Neural cell (in vitro differentiated cells): ENCODE results near the gene CTSF. TPM values are rescaled to one million over a fixed set of nuclear protein-coding genes. Genes with fewer than 3 reads are reported as not detected.
"Not testable (repeated sequence)": the region's sequence is repeated elsewhere in the genome, so short reads cannot be mapped to it uniquely, and the experiment has no call there.

ENCODE experiments used
- H2AFZ ChIP-seq: fragments of 200-600, 300-800 bp; sonication (generic), shearing (Covaris generic); 2 replicates; pipeline ENCODE4 v1.6.0; 2014; ENCODE audit warnings: low read depth, mild to moderate bottlenecking, antibody characterized with exemption, low read length, moderate library complexity
- H3F3A ChIP-seq: fragments of 200-600 bp; shearing (Covaris generic); 2 replicates; pipeline ENCODE4 v1.6.1; 2016; ENCODE audit warnings: mild to moderate bottlenecking, moderate library complexity, mixed read lengths, antibody characterized with exemption, low read length; ENCODE audit not compliant: insufficient read depth, poor library complexity, severe bottlenecking
- H3K27ac ChIP-seq: fragments of 200-600, 300-800 bp; sonication (generic), shearing (Covaris generic); 2 replicates; pipeline ENCODE4 v1.5.1; 2014; ENCODE audit warnings: mild to moderate bottlenecking, low read length, moderate library complexity
- H3K27me3 ChIP-seq: fragments of 300-800, 200-600 bp; sonication (generic), shearing (Covaris generic); 2 replicates; pipeline ENCODE4 v1.6.0; 2014; ENCODE audit warnings: mild to moderate bottlenecking, low read depth, low read length, moderate library complexity; ENCODE audit not compliant: insufficient read depth
- H3K36me3 ChIP-seq: fragments of 300-800, 200-600 bp; sonication (generic), shearing (Covaris generic); 2 replicates; pipeline ENCODE4 v1.5.1; 2014; ENCODE audit warnings: mild to moderate bottlenecking, antibody characterized with exemption, low read length, moderate library complexity; ENCODE audit not compliant: insufficient read depth
- H3K4me2 ChIP-seq: fragments of 300-800, 200-600 bp; sonication (generic), shearing (Covaris generic); 2 replicates; pipeline ENCODE4 v1.6.0; 2014; ENCODE audit warnings: mild to moderate bottlenecking, low read length
- H3K4me3 ChIP-seq: fragments of 300-800, 200-600 bp; sonication (generic), shearing (Covaris generic); 2 replicates; pipeline ENCODE4 v1.5.1; 2014; ENCODE audit warnings: mild to moderate bottlenecking, low read length, moderate library complexity
- H3K79me2 ChIP-seq: fragments of 200-600 bp; shearing (Covaris generic); replicated peaks from 2 replicates; pipeline ENCODE4 v1.6.0; 2014; ENCODE audit warnings: mild to moderate bottlenecking, low read length, moderate library complexity; ENCODE audit not compliant: insufficient read depth
- H3K9ac ChIP-seq: fragments of 300-800, 200-600 bp; sonication (generic), shearing (Covaris generic); 2 replicates; pipeline ENCODE4 v1.6.1; 2016; ENCODE audit warnings: mild to moderate bottlenecking, low read length, mixed read lengths
- H3K9me2 ChIP-seq: fragments of 200-600 bp; shearing (Covaris generic); 2 replicates; pipeline ENCODE4 v1.6.1; 2016; ENCODE audit warnings: mild to moderate bottlenecking, low read length, mixed read lengths; ENCODE audit not compliant: insufficient read depth
- H3K9me3 ChIP-seq: fragments of 200-600, 300-800 bp; sonication (generic), shearing (Covaris generic); 2 replicates; pipeline ENCODE4 v1.6.1; 2016; ENCODE audit warnings: mild to moderate bottlenecking, mixed run types, low read length, moderate library complexity, mixed read lengths
- H4K20me1 ChIP-seq: fragments of 200-600 bp; shearing (Covaris generic); 2 replicates; pipeline ENCODE4 v1.6.1; 2016; ENCODE audit warnings: mild to moderate bottlenecking, mixed run types; ENCODE audit not compliant: insufficient read depth
- CTCF ChIP-seq: fragments of 450-650 bp; IDR thresholded peaks from 2 replicates; pipeline ENCODE4 v1.5.1; 2014; ENCODE audit warnings: antibody characterized with exemption, mild to moderate bottlenecking, moderate library complexity; ENCODE audit not compliant: poor library complexity, severe bottlenecking
- EP300 ChIP-seq: fragments of 450-650 bp; conservative IDR thresholded peaks from 2 replicates; pipeline ENCODE4 v1.6.1; 2014; ENCODE audit warnings: antibody characterized with exemption, mild to moderate bottlenecking, moderate library complexity; ENCODE audit not compliant: poor library complexity, severe bottlenecking
- EZH2 ChIP-seq: fragments of 200-600, 300-800 bp; shearing (Covaris generic), sonication (generic); IDR thresholded peaks from 2 replicates; pipeline ENCODE4 v1.6.1; 2014; ENCODE audit warnings: antibody characterized with exemption, low read length, borderline replicate concordance, mild to moderate bottlenecking; ENCODE audit not compliant: insufficient read depth, poor library complexity, severe bottlenecking
- MXI1 ChIP-seq: fragments of 450-650 bp; conservative IDR thresholded peaks from 2 replicates; pipeline ENCODE4 v1.6.1; 2014; ENCODE audit warnings: antibody characterized with exemption, mild to moderate bottlenecking; ENCODE audit not compliant: poor library complexity, severe bottlenecking
- POLR2AphosphoS5 ChIP-seq: IDR thresholded peaks from 2 replicates; pipeline ENCODE4 v1.6.1; 2012
- RAD21 ChIP-seq: fragments of 450-650 bp; conservative IDR thresholded peaks from 2 replicates; pipeline ENCODE4 v1.6.1; 2014; ENCODE audit warnings: antibody characterized with exemption, mild to moderate bottlenecking, moderate library complexity
- SMC3 ChIP-seq: fragments of 450-650 bp; conservative IDR thresholded peaks from 2 replicates; pipeline ENCODE4 v1.6.1; 2014; ENCODE audit warnings: antibody characterized with exemption, mild to moderate bottlenecking, moderate library complexity; ENCODE audit not compliant: poor library complexity
- TAF1 ChIP-seq: IDR thresholded peaks from 2 replicates; pipeline ENCODE4 v1.6.1; 2012; ENCODE audit warnings: low read depth
- polyA plus RNA-seq: library from polyadenylated mRNA; depleted of rRNA; stranded (reverse); fragments of >200 nt; gene quantifications from 2 replicates; pipeline ENCODE4 v1.2.3, GENCODE V29; 2014
- TF ChIP-seq, protein P1 (sequence below): IDR thresholded peaks from 2 replicates; pipeline ENCODE4 v1.6.1; 2012; ENCODE audit warnings: borderline replicate concordance

The CTSF gene
- polyA plus RNA-seq, 1 donor from 2014 or later: 2.7 TPM

DNA sequence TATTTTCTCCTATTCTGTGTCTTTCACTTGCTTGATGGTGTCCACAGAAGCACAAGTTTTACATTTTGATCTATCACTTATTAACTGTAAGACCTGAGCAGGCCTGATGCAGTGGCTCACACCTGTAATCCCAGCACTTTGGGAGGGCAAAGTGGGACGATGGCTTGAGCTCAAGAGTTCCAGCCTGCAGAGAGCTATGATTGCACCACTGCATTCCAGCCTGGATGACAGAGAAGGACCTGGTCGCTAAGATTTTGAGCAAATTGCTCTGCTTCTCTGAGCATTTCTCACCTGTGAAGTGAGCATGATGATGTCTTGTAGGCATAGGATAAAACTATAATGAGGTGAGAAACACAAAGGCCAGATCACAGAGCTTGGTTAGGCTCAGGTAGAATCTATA, 17.7 kb upstream of the CTSF start:
- Histone ChIP-seq H3K9ac (no peak overlapping the region), H4K20me1 (no peaks in the 10 kb centered on the region), H2AFZ (no peak overlapping the region), H3F3A (no peaks in the 10 kb centered on the region), H3K27me3 (no peaks in the 10 kb centered on the region), H3K4me2 (no peak overlapping the region), H3K4me3 (no peak overlapping the region), H3K36me3 (no peaks in the 10 kb centered on the region), H3K27ac (no peak overlapping the region), H3K9me2 (no peaks in the 10 kb centered on the region), H3K9me3 (peaks cover 9% of the 10 kb centered on the region), H3K79me2 (no peaks in the 10 kb centered on the region)
- TF ChIP-seq, protein P1, sequence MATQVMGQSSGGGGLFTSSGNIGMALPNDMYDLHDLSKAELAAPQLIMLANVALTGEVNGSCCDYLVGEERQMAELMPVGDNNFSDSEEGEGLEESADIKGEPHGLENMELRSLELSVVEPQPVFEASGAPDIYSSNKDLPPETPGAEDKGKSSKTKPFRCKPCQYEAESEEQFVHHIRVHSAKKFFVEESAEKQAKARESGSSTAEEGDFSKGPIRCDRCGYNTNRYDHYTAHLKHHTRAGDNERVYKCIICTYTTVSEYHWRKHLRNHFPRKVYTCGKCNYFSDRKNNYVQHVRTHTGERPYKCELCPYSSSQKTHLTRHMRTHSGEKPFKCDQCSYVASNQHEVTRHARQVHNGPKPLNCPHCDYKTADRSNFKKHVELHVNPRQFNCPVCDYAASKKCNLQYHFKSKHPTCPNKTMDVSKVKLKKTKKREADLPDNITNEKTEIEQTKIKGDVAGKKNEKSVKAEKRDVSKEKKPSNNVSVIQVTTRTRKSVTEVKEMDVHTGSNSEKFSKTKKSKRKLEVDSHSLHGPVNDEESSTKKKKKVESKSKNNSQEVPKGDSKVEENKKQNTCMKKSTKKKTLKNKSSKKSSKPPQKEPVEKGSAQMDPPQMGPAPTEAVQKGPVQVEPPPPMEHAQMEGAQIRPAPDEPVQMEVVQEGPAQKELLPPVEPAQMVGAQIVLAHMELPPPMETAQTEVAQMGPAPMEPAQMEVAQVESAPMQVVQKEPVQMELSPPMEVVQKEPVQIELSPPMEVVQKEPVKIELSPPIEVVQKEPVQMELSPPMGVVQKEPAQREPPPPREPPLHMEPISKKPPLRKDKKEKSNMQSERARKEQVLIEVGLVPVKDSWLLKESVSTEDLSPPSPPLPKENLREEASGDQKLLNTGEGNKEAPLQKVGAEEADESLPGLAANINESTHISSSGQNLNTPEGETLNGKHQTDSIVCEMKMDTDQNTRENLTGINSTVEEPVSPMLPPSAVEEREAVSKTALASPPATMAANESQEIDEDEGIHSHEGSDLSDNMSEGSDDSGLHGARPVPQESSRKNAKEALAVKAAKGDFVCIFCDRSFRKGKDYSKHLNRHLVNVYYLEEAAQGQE: no peak
- no peak for TF ChIP-seq SMC3

DNA sequence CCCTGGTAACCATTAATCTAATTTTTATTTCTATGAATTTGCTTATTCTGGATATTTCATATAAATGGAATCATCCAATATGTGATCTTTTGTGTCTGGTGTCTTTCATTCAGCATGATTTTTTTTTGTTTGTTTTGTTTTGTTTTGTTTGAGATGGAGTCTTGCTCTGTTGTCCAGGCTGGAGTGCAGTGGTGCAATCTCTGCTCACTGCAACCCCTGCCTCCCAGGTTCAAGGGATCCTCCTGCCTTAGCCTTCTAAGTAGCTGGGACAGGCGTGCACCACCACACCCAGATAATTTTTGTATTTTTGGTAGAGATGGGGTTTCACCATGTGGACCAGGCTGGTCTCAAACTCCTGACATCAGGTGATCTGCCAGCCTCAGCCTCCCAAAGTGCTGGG, 17.0 kb upstream of the CTSF start:
- not testable (repeated sequence) for H3K4me3 ChIP-seq, H3K9me3 ChIP-seq, H3K79me2 ChIP-seq, H2AFZ ChIP-seq, H3K27ac ChIP-seq, H4K20me1 ChIP-seq, H3K9me2 ChIP-seq, H3K9ac ChIP-seq, H3K36me3 ChIP-seq, H3K4me2 ChIP-seq, H3K27me3 ChIP-seq, H3F3A ChIP-seq

- H3K27me3 ChIP-seq, H4K20me1 ChIP-seq, H3K9ac ChIP-seq, H3K9me2 ChIP-seq, H3K27ac ChIP-seq, H3K4me2 ChIP-seq, H3F3A ChIP-seq, H2AFZ ChIP-seq, H3K9me3 ChIP-seq, H3K4me3 ChIP-seq, H3K36me3 ChIP-seq, H3K79me2 ChIP-seq: not testable (repeated sequence)
Measured at GRCh38 chr11:66582565-66583147, 14.2 kb upstream of the CTSF start.

GRCh38 chr11:66581261-66581660, 12.9 kb upstream of the CTSF start:
- Histone ChIP-seq H2AFZ (no peak overlapping the region), H3K27me3 (no peaks in the 10 kb centered on the region), H3K9me3 (no peaks in the 10 kb centered on the region), H3K36me3 (no peaks in the 10 kb centered on the region), H3K4me3 (no peak overlapping the region), H3K9me2 (no peaks in the 10 kb centered on the region), H3K9ac (no peak overlapping the region), H4K20me1 (no peaks in the 10 kb centered on the region), H3K4me2 (no peak overlapping the region), H3K79me2 (no peaks in the 10 kb centered on the region), H3K27ac (no peak overlapping the region), H3F3A (no peaks in the 10 kb centered on the region)
- no peak for TF ChIP-seq POLR2AphosphoS5
- TF ChIP-seq, protein P1: no peak
- no peak for TF ChIP-seq RAD21
- no peak for TF ChIP-seq TAF1
- TF ChIP-seq CTCF: no peak
- TF ChIP-seq EP300: no peak
- no peak for TF ChIP-seq SMC3
- TF ChIP-seq MXI1: no peak
- no peak for TF ChIP-seq EZH2
